ENCODE measurements around the gene ARMC3. TPM values are rescaled to one million over a fixed set of nuclear protein-coding genes. Genes with fewer than 3 reads are reported as not detected.
A peak's percentile ranks its signal among the peaks of the same experiment; 100 is the strongest.
"Not testable (repeated sequence)": the region's sequence is repeated elsewhere in the genome, so short reads cannot be mapped to it uniquely, and the experiment has no call there.

ARMC3 gene
- total and polyA plus RNA-seq, 2 donors (not counting 1 experiment from before 2014, with no cell fraction given) = not detected

GRCh38 chr10:23070913-23071218 lies 143.0 kb downstream of the ARMC3 start:
- H3K27me3 Mint-ChIP-seq = peaks cover 21% of the 10 kb centered on the region
- no peak for ATAC-seq (ENCODE audit: low read depth)
- no peaks in the 10 kb centered on the region for H3K79me2 ChIP-seq (ENCODE audit: control insufficient read depth, insufficient read depth, low read length)
- no peak overlapping the region for H3K4me2 ChIP-seq (replicated peaks; ENCODE audit: low read depth, low read length, poor library complexity, severe bottlenecking)
- WGBS (ENCODE audit: insufficient coverage) = 71% methylated on average over 3 of the region's 3 CpGs
- no peak for TF ChIP-seq EZH2 (IDR thresholded peaks at IDR 0.05; ENCODE audit: borderline replicate concordance, insufficient read depth, low read depth, low read length, poor library complexity, severe bottlenecking)
- no peak for TF ChIP-seq CTCF (IDR thresholded peaks at IDR 0.05)
- H3K4me1 ChIP-seq (ENCODE audit: control insufficient read depth in 2 of 2, insufficient read depth in 2 of 2, low read length in 2 of 2) = no peaks in the 10 kb centered on the region
- H3K36me3 ChIP-seq (replicated peaks in 1 of 2; ENCODE audit: control extremely low read depth in 1 of 2, control insufficient read depth in 1 of 2, extremely low read depth in 1 of 2, insufficient read depth in 2 of 2, low read length in 1 of 2) = no peaks in the 10 kb centered on the region
- H3K4me3 ChIP-seq (ENCODE audit: control extremely low read depth in 1 of 5, extremely low read depth in 1 of 5, insufficient read depth in 1 of 5, low read depth in 2 of 5, low read length in 4 of 5) = no peak overlapping the region
- CTCF ChIA-PET = interaction anchor here (0.9 to 1.3 kb wide), 2 partner anchors 1077 to 1080 kb away, joined by 3 to 4 read pairs; no protein-coding TSS in a partner anchor
- no peaks in the 10 kb centered on the region for H4K20me1 ChIP-seq (ENCODE audit: control insufficient read depth, insufficient read depth, low read length, poor library complexity, severe bottlenecking)
- H3K9ac ChIP-seq (ENCODE audit: low read length) = no peak overlapping the region
- intact Hi-C loops (cut with micrococcal nuclease) = no loop called here
- H3K4me3 Mint-ChIP-seq = no peak overlapping the region
- H3K9me3 ChIP-seq (ENCODE audit: control extremely low read depth in 1 of 3, control insufficient read depth in 2 of 3, insufficient read depth in 1 of 3, low read length in 2 of 3) = no peaks in the 10 kb centered on the region
- POLR2A ChIA-PET = no interaction called here
- peak overlapping the region; percentile 11 for H2AFZ ChIP-seq (ENCODE audit: insufficient read depth, low read depth, low read length, poor library complexity, severe bottlenecking)
- no peak overlapping the region for H3K27ac Mint-ChIP-seq
- H3K4me1 Mint-ChIP-seq = no peaks in the 10 kb centered on the region
- DNase-seq = no peak
- no peak overlapping the region for H3K27ac ChIP-seq (ENCODE audit: low read length in 2 of 2)
- no peaks in the 10 kb centered on the region for H3K9me3 Mint-ChIP-seq (ENCODE audit: insufficient read depth)
- H3K27me3 ChIP-seq (replicated peaks in 1 of 4; ENCODE audit: control extremely low read depth in 1 of 4, control insufficient read depth in 3 of 4, insufficient read depth in 4 of 4, low read length in 3 of 4) = peaks cover 0 to 4% (median 0%) of the 10 kb centered on the region in 4 experiments

GRCh38 chr10:23072593-23072992 lies 144.7 kb downstream of the ARMC3 start:
- H3K4me1 Mint-ChIP-seq; H3K27ac Mint-ChIP-seq; H3K4me3 ChIP-seq (ENCODE audit: control extremely low read depth in 1 of 5, extremely low read depth in 1 of 5, insufficient read depth in 1 of 5, low read depth in 2 of 5, low read length in 4 of 5); DNase-seq; H4K20me1 ChIP-seq (ENCODE audit: control insufficient read depth, insufficient read depth, low read length, poor library complexity, severe bottlenecking); H3K9ac ChIP-seq (ENCODE audit: low read length); H3K4me2 ChIP-seq (replicated peaks; ENCODE audit: low read depth, low read length, poor library complexity, severe bottlenecking); H2AFZ ChIP-seq (ENCODE audit: insufficient read depth, low read depth, low read length, poor library complexity, severe bottlenecking); ATAC-seq (ENCODE audit: low read depth); H3K79me2 ChIP-seq (ENCODE audit: control insufficient read depth, insufficient read depth, low read length); H3K9me3 ChIP-seq (ENCODE audit: control extremely low read depth in 1 of 3, control insufficient read depth in 2 of 3, insufficient read depth in 1 of 3, low read length in 2 of 3); intact Hi-C loops (cut with micrococcal nuclease); H3K36me3 ChIP-seq (replicated peaks in 1 of 2; ENCODE audit: control extremely low read depth in 1 of 2, control insufficient read depth in 1 of 2, extremely low read depth in 1 of 2, insufficient read depth in 2 of 2, low read length in 1 of 2); H3K27ac ChIP-seq (ENCODE audit: low read length in 2 of 2); CTCF ChIA-PET; H3K9me3 Mint-ChIP-seq (ENCODE audit: insufficient read depth); H3K4me1 ChIP-seq (ENCODE audit: control insufficient read depth in 2 of 2, insufficient read depth in 2 of 2, low read length in 2 of 2); POLR2A ChIA-PET; H3K4me3 Mint-ChIP-seq: not testable (repeated sequence)
- WGBS (ENCODE audit: insufficient coverage) = 100% methylated on average over 2 of the region's 3 CpGs
- H3K27me3 ChIP-seq (replicated peaks in 1 of 4; ENCODE audit: control extremely low read depth in 1 of 4, control insufficient read depth in 3 of 4, insufficient read depth in 4 of 4, low read length in 3 of 4) = peaks cover 0 to 10% (median 4%) of the 10 kb centered on the region in 4 experiments
- H3K27me3 Mint-ChIP-seq = peaks cover 22% of the 10 kb centered on the region
